Embryonic facial prominence (tissue), 1 donor: ENCODE measurements around the gene FKRP.
"Not testable (repeated sequence)": the region's sequence is repeated elsewhere in the genome, so short reads cannot be mapped to it uniquely, and the experiment has no call there.

Source experiments
- DNase-seq: peaks from one replicate; pipeline ENCODE4 v3.0.0-alpha.2; 2016; ENCODE audit errors: extremely low spot score

Gene FKRP

GRCh38 chr19:46745521-46746280 is at the start of gene FKRP:
TSS of gene FKRP (plus strand) at chr19:46746057. CDS start at chr19:46755451, 9,394 bp downstream.
- no peak for DNase-seq

GRCh38 chr19:46696866-46697203 is 49.0 kb upstream of the FKRP start:
- DNase-seq: no peak

- peak; percentile 44 for DNase-seq
These were observed 48.5 kb upstream of the FKRP start for GRCh38 chr19:46697204-46697960.

- DNase-seq: no peak
These were observed 47.2 kb upstream of the FKRP start for GRCh38 chr19:46698395-46699321.

GRCh38 chr19:46700704-46701103 is 45.2 kb upstream of the FKRP start:
- DNase-seq: no peak

- no peak for DNase-seq
These were observed 41.3 kb upstream of the FKRP start for GRCh38 chr19:46704379-46705076.

- no peak for DNase-seq
These were observed 35.2 kb upstream of the FKRP start for GRCh38 chr19:46710687-46711086.

GRCh38 chr19:46712768-46713338 is 33.0 kb upstream of the FKRP start:
- not testable (repeated sequence) for DNase-seq

- peak; percentile 82 for DNase-seq
These were observed 31.9 kb upstream of the FKRP start for GRCh38 chr19:46713781-46714443.

- DNase-seq: no peak
These were observed 31.3 kb upstream of the FKRP start for GRCh38 chr19:46714444-46715106.

- DNase-seq: no peak
These were observed 30.3 kb upstream of the FKRP start for GRCh38 chr19:46715620-46715974.

- no peak for DNase-seq
These were observed 29.7 kb upstream of the FKRP start for GRCh38 chr19:46715975-46716671.

GRCh38 chr19:46716672-46717033 is 29.2 kb upstream of the FKRP start:
- no peak for DNase-seq

- DNase-seq: peak; percentile 86
These were observed 28.7 kb upstream of the FKRP start, which contains the start of gene PRKD2 for GRCh38 chr19:46717034-46717715. TSS of gene PRKD2 (minus strand) at chr19:46717114. CDS start at chr19:46716370, 744 bp downstream.

GRCh38 chr19:46717716-46718143 is 28.1 kb upstream of the FKRP start:
- no peak for DNase-seq

- DNase-seq: no peak
These were observed 27.5 kb upstream of the FKRP start for GRCh38 chr19:46718157-46718933.

GRCh38 chr19:46718934-46719622 is 26.8 kb upstream of the FKRP start:
- no peak for DNase-seq
